Testis (tissue), 3 donors: ENCODE measurements around the gene ADM2. TPM values are rescaled to one million over a fixed set of nuclear protein-coding genes. Genes with fewer than 3 reads are reported as not detected.

Source experiments
- DNase-seq: peaks from one replicate; pipeline ENCODE4 v3.0.0-alpha.2; 2019
- H3K27ac ChIP-seq, 2 donors: fragments of 200-600 bp; sonication (generic); one replicate each; pipeline ENCODE4 v1.5.1; 2019
- H3K27me3 ChIP-seq: fragments of 200-600 bp; sonication (generic); one replicate; pipeline ENCODE4 v1.5.1; 2019
- H3K36me3 ChIP-seq: fragments of 200-600 bp; sonication (generic); one replicate; pipeline ENCODE4 v1.5.1; 2017; ENCODE audit warnings: low read depth; ENCODE audit errors: missing control alignments
- H3K4me1 ChIP-seq: fragments of 200-600 bp; sonication (generic); one replicate; pipeline ENCODE4 v1.5.1; 2019
- H3K4me3 ChIP-seq, 2 donors: fragments of 200-600 bp; sonication (generic); one replicate each; pipeline ENCODE4 v1.5.1; 2017 to 2019
- H3K9me3 ChIP-seq: fragments of 200-600 bp; sonication (generic); one replicate; pipeline ENCODE4 v1.5.1; 2017
- POLR2A ChIP-seq: fragments of 450-650 bp; IDR thresholded peaks from one replicate; pipeline ENCODE4 v1.6.1; 2017; ENCODE audit warnings: antibody characterized with exemption, mild to moderate bottlenecking, moderate library complexity
- WGBS, 2 donors: methylation state at CpG; one replicate each; pipeline ENCODE4 v1.1.5; 2018; 5-methylcytosine and 5-hydroxymethylcytosine counted together
- intact Hi-C: fragments of 100-400 bp; cut with DNase I; formaldehyde crosslinking; loops from one replicate; pipeline ENCODE4 v1.15.1; 2023; ENCODE audit warnings: low total_unique reads
- polyA plus RNA-seq: library from polyadenylated mRNA; stranded (reverse); fragments of 350-450 nt; fragmentation: Illumina TruSeq; extraction: RNeasy Lipid Tissue Mini Kit (QIAGEN cat#74804); gene quantifications from one replicate; pipeline ENCODE4 v1.2.3, GENCODE V29; 2014; ENCODE audit warnings: low read depth, low replicate concordance; ENCODE audit not compliant: insufficient read depth
- total RNA-seq, 2 donors: library from RNA; depleted of rRNA; stranded (reverse); fragments of >200 nt; gene quantifications; one replicate each; pipeline ENCODE4 v1.2.3, GENCODE V29; 2016
- TF ChIP-seq, protein P1 (sequence below), 3 experiments: fragments of 450-650 bp in 2 of 3; fragments of 200-600 bp in 1 of 3; sonication (generic) in 1 of 3; IDR thresholded peaks; one replicate each; pipeline ENCODE4 v1.5.1; 2016 to 2019; ENCODE audit warnings: antibody characterized with exemption in 3 of 3, mild to moderate bottlenecking in 2 of 3, moderate library complexity in 1 of 3

ADM2 gene
- total and polyA plus RNA-seq, 3 donors from 2014 or later = 0.99 to 1.9 (median 1.0) TPM

DNA sequence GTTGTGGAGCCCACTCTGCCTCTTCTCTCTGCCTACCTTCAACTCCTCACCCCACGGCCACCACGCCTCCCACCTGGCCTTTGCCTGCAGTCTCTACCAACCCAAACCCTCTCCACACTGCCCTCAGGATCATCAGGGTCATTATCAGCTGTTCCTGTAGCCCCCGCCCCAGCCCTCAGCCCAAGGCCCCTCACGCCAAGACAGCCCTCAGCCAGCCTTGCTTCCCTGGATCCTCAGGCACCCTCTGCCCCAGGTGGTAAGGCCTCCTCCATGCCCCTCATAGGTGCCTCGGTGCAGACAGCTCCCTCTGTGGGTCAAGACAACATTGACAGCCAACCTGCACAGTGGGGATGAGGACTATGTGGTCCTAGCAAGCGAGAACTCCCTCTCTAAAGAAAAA is 8.3 kb upstream of the ADM2 start:
- H3K27ac ChIP-seq = no peak overlapping the region
- no peak overlapping the region for H3K4me3 ChIP-seq
- H3K27me3 ChIP-seq = no peaks in the 10 kb centered on the region
- peaks cover 19% of the 10 kb centered on the region for H3K4me1 ChIP-seq
- no peak for TF ChIP-seq POLR2A
- TF ChIP-seq, protein P1, sequence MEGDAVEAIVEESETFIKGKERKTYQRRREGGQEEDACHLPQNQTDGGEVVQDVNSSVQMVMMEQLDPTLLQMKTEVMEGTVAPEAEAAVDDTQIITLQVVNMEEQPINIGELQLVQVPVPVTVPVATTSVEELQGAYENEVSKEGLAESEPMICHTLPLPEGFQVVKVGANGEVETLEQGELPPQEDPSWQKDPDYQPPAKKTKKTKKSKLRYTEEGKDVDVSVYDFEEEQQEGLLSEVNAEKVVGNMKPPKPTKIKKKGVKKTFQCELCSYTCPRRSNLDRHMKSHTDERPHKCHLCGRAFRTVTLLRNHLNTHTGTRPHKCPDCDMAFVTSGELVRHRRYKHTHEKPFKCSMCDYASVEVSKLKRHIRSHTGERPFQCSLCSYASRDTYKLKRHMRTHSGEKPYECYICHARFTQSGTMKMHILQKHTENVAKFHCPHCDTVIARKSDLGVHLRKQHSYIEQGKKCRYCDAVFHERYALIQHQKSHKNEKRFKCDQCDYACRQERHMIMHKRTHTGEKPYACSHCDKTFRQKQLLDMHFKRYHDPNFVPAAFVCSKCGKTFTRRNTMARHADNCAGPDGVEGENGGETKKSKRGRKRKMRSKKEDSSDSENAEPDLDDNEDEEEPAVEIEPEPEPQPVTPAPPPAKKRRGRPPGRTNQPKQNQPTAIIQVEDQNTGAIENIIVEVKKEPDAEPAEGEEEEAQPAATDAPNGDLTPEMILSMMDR (IDR thresholded peaks at IDR 0.05) = no peak
- no peak for DNase-seq
- H3K9me3 ChIP-seq = no peaks in the 10 kb centered on the region
- intact Hi-C loops = no loop called here
- no peaks in the 10 kb centered on the region for H3K36me3 ChIP-seq
- 76 to 77% methylated on average over 6 of the region's 6 CpGs for WGBS, 2 donors

DNA sequence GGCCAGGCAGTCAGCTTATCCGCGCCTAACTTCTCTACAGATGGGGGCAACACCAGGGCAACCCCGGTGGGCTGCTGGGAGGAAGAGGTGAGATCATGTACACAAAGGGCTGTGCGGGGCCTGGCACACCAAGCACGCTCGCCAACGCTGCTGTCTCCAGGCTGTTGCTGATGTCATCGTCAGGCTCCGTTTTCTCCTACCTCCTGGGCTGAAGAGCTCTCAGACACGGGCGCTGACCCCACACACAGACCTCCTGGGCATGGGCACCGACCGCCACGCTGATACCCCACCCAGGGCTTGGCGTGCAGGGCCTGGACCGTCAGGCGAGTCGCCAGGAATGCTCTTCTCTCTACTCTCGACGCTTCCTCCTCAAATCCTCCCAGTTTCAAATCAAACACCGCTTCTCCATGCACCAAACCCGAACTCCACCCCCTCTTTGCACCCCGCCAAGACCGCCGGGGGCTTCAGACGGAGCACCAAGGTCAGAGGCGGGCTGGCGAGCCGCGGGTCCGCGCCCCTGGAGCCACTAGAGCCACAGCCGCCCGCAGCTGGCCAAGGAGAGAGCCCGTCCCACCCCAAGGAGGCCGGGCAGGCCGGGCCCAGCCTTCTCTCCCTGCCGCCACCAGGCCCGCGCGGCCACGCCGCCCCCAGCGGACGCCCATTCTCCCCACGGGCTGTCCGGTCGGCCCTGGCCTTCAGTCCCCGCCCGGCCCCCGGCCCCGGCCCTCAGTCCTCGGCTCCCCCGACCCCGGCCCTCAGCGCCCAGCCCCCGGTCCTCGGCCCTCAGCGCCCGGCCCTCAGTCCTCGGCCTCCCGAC is 7.3 kb upstream of the ADM2 start:
- Histone ChIP-seq H3K9me3 (no peaks in the 10 kb centered on the region), H3K27me3 (no peaks in the 10 kb centered on the region), H3K4me1 (peaks cover 19% of the 10 kb centered on the region), H3K36me3 (no peaks in the 10 kb centered on the region), H3K4me3 (peak overlapping the region; percentile 85 to 91), H3K27ac (peak overlapping the region; percentile 50 to 85)
- intact Hi-C loops = no loop called here
- TF ChIP-seq, protein P1 (IDR thresholded peaks at IDR 0.05) = no peak
- no peak for TF ChIP-seq POLR2A
- 1 to 3% methylated on average over 23 to 55 of the region's 62 CpGs for WGBS, 2 donors
- DNase-seq = peak; percentile 57

DNA sequence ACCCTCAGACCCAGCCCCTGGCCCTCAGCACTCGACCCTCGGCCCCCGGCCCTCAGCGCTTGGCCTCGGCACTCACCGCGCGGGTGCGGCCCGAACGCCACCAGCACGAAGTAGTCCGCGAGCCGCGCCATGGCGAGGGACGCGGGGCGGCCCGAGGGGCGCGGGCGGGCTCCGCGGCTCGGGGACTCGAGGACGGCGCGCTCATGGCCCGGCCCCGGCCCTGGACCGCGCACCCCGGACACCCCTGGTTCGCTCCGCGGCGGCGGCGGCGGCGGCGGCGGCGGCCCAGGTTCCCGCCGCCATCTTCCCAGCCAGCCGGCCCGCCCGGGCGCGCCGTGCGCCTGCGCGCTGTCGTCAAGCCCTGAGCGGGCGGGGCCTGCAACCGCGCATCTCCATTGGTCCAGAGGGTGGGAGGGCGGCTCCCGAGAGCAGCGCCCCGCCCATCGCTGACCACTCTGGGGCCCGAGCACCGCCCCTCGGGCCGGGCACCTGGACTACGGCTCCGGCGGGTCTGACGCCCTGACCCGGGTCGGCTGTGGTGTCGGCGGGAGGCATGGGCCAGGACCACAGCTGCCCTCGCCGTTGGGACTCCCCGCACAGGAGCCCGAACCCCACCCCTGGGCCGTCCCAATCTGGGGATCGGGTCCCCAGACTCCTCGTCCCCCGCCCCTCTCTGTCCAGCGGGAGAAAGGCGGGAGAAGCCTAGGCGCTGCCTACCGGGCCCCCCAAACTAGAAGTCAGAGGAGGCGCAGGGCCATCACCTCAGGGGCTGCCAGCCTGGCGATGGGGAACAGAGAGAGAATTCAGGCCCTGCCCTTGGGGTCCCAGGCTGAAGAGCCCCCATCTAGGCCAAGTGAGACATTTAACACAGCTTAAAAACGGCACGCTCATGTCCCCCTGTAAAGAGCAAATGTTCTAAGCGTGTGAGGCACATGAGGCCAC is 6.4 kb upstream of the ADM2 start, which contains the start of gene SBF1:
Gene SBF1, minus strand, starts transcription at position 326 of the 942 bp plus-strand sequence. Its CDS starts 195 bp downstream, at position 131.
- Histone ChIP-seq H3K36me3 (no peaks in the 10 kb centered on the region), H3K9me3 (no peaks in the 10 kb centered on the region), H3K27ac (peak within 1 kb of the TSS; percentile 55 to 85), H3K4me3 (peak within 1 kb of the TSS; percentile 85 to 91), H3K4me1 (peaks cover 14% of the 10 kb centered on the region), H3K27me3 (no peaks in the 10 kb centered on the region)
- TF ChIP-seq, protein P1 (IDR thresholded peaks at IDR 0.05) = peak in 1 of 3 experiments; percentile 7
- no peak for TF ChIP-seq POLR2A
- intact Hi-C loops = no loop called here
- 1 to 2% methylated on average over 41 to 94 of the region's 97 CpGs for WGBS, 2 donors
- DNase-seq = peak; percentile 95

DNA sequence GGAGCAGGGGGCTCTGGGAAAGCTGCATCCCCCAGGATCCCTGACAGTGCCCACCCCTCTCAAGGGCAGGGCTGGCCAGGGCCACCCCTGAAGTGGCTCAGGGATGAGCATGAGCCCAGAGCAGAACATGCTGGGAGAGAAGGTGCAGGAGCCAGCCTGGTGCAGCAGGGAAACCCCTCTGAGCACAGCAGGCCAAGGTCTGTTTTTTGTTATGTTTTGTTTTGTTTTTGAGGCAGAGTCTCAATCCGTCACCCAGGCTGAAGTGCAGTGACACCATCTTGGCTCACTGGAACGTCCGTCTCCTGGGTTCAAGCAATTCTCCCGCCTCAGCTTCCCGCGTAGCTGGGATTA is 5.7 kb upstream of the ADM2 start:
- H3K27me3 ChIP-seq = no peaks in the 10 kb centered on the region
- no peaks in the 10 kb centered on the region for H3K36me3 ChIP-seq
- no peak overlapping the region for H3K27ac ChIP-seq
- H3K9me3 ChIP-seq = no peaks in the 10 kb centered on the region
- no peak overlapping the region for H3K4me3 ChIP-seq
- DNase-seq = no peak
- WGBS, 2 donors = 85 to 93% methylated on average over 6 of the region's 6 CpGs
- intact Hi-C loops = no loop called here
- H3K4me1 ChIP-seq = peaks cover 14% of the 10 kb centered on the region
- TF ChIP-seq, protein P1 (IDR thresholded peaks at IDR 0.05) = no peak
- no peak for TF ChIP-seq POLR2A
